GM10248 (cell line): ENCODE measurements around the gene FLT1.

Experiments
- CTCF ChIA-PET: fragments of 300-600 bp; sonication (Branson Sonifier 250); formaldehyde crosslinking; extraction: SDS; loops from one replicate; lab custom pipeline; 2021; ENCODE audit warnings: antibody characterized with exemption; lab: Yijun Ruan, JAX
- POLR2A ChIA-PET: fragments of 350-650 bp; sonication (Branson Sonifier 250); formaldehyde crosslinking; extraction: SDS; loops from one replicate; lab custom pipeline; 2020; ENCODE audit warnings: antibody characterized with exemption; lab: Yijun Ruan, JAX
- DNase-seq: peaks from one replicate; pipeline ENCODE4 v3.0.0; 2012; ENCODE audit errors: extremely low spot score
- TF ChIP-seq, protein P1 (sequence below): IDR thresholded peaks from 2 replicates; pipeline ENCODE4 v1.5.1; 2012; ENCODE audit warnings: mild to moderate bottlenecking, low read depth; ENCODE audit errors: extremely low read depth, missing control alignments, control extremely low read depth

Gene FLT1

DNA sequence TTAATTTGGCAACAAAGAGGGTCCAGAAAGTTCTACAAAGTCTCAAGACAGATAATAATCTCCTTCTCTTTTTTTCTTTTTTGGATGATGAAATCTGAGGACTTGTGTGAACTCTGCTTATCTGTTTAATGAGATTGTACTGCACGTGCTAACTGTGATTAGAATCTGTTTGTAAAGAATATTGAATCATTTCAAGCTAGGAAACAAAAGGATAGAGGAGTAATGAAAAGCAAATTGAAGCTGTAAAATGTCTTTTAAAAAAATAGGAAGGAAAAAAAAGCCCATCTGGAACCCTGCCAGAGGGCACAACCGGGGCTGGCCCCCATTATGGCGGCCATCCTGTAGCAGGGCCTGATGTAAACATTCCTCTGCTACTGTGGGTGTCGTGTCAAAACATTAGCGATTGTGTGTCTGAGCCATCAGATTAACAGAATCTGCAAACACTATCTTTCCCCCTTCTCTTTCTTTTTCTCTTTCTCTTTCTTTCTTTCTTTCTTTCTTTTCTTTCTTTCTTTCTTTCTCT, 83.0 kb downstream of the FLT1 start:
- no peak for DNase-seq
- ChIA-PET POLR2A (interaction anchor here (0.7 kb wide), 1 partner anchor 1347 kb away, joined by 7 read pairs; no protein-coding TSS in a partner anchor), CTCF (interaction anchor here (1.1 kb wide), 1 partner anchor 12 kb away, joined by 4 read pairs; no protein-coding TSS in a partner anchor)
- TF ChIP-seq, protein P1, sequence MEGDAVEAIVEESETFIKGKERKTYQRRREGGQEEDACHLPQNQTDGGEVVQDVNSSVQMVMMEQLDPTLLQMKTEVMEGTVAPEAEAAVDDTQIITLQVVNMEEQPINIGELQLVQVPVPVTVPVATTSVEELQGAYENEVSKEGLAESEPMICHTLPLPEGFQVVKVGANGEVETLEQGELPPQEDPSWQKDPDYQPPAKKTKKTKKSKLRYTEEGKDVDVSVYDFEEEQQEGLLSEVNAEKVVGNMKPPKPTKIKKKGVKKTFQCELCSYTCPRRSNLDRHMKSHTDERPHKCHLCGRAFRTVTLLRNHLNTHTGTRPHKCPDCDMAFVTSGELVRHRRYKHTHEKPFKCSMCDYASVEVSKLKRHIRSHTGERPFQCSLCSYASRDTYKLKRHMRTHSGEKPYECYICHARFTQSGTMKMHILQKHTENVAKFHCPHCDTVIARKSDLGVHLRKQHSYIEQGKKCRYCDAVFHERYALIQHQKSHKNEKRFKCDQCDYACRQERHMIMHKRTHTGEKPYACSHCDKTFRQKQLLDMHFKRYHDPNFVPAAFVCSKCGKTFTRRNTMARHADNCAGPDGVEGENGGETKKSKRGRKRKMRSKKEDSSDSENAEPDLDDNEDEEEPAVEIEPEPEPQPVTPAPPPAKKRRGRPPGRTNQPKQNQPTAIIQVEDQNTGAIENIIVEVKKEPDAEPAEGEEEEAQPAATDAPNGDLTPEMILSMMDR = no peak

DNA sequence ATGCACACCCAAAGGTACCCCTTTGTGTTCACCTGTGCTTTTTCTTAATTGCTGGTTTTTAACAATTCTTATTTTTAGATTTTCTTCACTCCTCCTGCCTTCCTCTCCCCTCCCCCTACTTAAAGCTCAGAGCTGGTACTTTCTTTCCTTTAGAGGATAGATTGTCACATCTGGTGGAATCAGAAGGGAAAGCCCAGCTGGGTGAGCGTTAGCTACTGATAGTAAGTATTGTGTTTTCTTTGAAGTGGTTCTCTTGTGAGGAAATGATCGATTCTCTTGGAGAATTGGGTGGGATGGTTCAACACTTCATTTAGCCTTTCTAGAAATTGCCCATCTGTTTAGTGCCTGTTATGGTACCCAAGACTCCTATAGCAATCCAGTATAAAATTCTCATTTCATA, 84.8 kb downstream of the FLT1 start:
- ChIA-PET POLR2A (no interaction called here), CTCF (interaction anchor here (1.1 to 1.4 kb wide), 3 partner anchors 9 to 262 kb away, joined by 3 read pairs; no protein-coding TSS in a partner anchor)
- no peak for DNase-seq
- TF ChIP-seq, protein P1 = no peak

GRCh38 chr13:28409648-28410047, 85.3 kb downstream of the FLT1 start:
- POLR2A ChIA-PET = no interaction called here
- no peak for DNase-seq
- CTCF ChIA-PET = interaction anchor here (1.1 to 1.4 kb wide), 3 partner anchors 8 to 263 kb away, joined by 3 read pairs; no protein-coding TSS in a partner anchor
- TF ChIP-seq, protein P1 = no peak

GRCh38 chr13:28408863-28409262, 86.1 kb downstream of the FLT1 start:
- TF ChIP-seq, protein P1 = no peak
- POLR2A ChIA-PET = no interaction called here
- DNase-seq = no peak
- CTCF ChIA-PET = interaction anchor here (1.5 kb wide), 1 partner anchor 12 kb away, joined by 4 read pairs; no protein-coding TSS in a partner anchor

- TF ChIP-seq, protein P1 = no peak
- ChIA-PET CTCF (interaction anchor here (1.2 to 1.5 kb wide), 2 partner anchors 12 to 54 kb away, joined by 4 read pairs; no protein-coding TSS in a partner anchor), POLR2A (no interaction called here)
- no peak for DNase-seq
Observed at GRCh38 chr13:28408235-28408848, 86.6 kb downstream of the FLT1 start.

GRCh38 chr13:28406733-28407266, 88.1 kb downstream of the FLT1 start:
- POLR2A ChIA-PET = no interaction called here
- TF ChIP-seq, protein P1 = no peak
- no peak for DNase-seq
- CTCF ChIA-PET = no interaction called here
